Activated CD8-positive, alpha-beta memory T cell treated with anti-CD3 and anti-CD28 coated beads, Interleukin-2, amount 10 ng/mL, durations not matched to agents 7 days and 5 days (primary cell): ENCODE measurements around the gene OR51G1. TPM values are rescaled to one million over a fixed set of nuclear protein-coding genes. Genes with fewer than 3 reads are reported as not detected.
"Not testable (repeated sequence)": the region's sequence is repeated elsewhere in the genome, so short reads cannot be mapped to it uniquely, and the experiment has no call there.

Experiments
- ATAC-seq: fragments of 150-1000 bp; cut with Tn5 transposase; one replicate; pipeline ENCODE4 v1.10.0; 2021; ENCODE audit warnings: moderate library complexity
- CTCF ChIA-PET: fragments of 350-600 bp; sonication (Branson Sonifier 250); formaldehyde crosslinking; loops from one replicate; lab custom pipeline; 2021; ENCODE audit warnings: antibody characterized with exemption; lab: Charles Lee
- DNase-seq: peaks from one replicate; pipeline ENCODE4 v3.0.0-alpha.2; 2020
- H3K27ac Mint-ChIP-seq: one replicate; pipeline ENCODE4 v1.8.0; 2021; ENCODE audit warnings: mild to moderate bottlenecking, mixed read lengths
- H3K27me3 Mint-ChIP-seq: one replicate; pipeline ENCODE4 v1.8.0; 2021; ENCODE audit warnings: mixed read lengths
- H3K36me3 Mint-ChIP-seq: one replicate; pipeline ENCODE4 v1.8.0; 2021; ENCODE audit warnings: mild to moderate bottlenecking, mixed read lengths
- H3K4me1 Mint-ChIP-seq: one replicate; pipeline ENCODE4 v1.8.0; 2021; ENCODE audit warnings: mixed read lengths
- H3K4me3 Mint-ChIP-seq: one replicate; pipeline ENCODE4 v1.8.0; 2021; ENCODE audit warnings: mild to moderate bottlenecking, moderate library complexity, mixed read lengths
- H3K9me3 Mint-ChIP-seq: one replicate; pipeline ENCODE4 v1.8.0; 2022; ENCODE audit warnings: low read depth, mixed read lengths
- total RNA-seq, 2 experiments: library from RNA; stranded (reverse); gene quantifications; one replicate each; pipeline ENCODE4 v1.2.3, GENCODE V29; 2021

The OR51G1 gene, protein sequence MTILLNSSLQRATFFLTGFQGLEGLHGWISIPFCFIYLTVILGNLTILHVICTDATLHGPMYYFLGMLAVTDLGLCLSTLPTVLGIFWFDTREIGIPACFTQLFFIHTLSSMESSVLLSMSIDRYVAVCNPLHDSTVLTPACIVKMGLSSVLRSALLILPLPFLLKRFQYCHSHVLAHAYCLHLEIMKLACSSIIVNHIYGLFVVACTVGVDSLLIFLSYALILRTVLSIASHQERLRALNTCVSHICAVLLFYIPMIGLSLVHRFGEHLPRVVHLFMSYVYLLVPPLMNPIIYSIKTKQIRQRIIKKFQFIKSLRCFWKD
- total RNA-seq = not detected

DNA sequence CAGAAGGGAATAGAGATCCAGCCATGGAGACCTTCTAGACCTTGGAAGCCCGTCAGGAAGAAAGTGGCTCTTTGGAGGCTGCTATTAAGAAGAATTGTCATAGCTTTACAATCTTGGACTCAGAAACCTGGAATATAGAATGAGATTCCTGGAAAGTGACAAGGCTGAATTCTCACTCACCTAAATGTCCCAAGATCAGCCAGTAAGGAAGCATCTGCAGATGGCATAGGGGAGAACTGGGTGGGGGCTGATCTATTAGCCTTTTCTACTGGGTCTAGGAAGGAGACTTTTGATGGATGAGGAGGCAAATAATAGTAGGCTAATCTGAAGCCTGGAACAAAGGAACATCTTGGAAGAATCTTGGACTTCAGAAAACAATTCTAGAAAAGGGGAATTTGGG is at the start of gene OR51G1:
Gene OR51G1 (minus strand): TSS at position 101 of the 400 bp plus-strand sequence. CDS start 0 bp downstream, at position 101.
- H3K4me1 Mint-ChIP-seq = no peaks in the 10 kb centered on the region
- no peaks in the 10 kb centered on the region for H3K9me3 Mint-ChIP-seq
- no peak within 1 kb of the TSS for H3K4me3 Mint-ChIP-seq
- no peaks in the 10 kb centered on the region for H3K36me3 Mint-ChIP-seq
- ATAC-seq = no peak
- no peaks in the 10 kb centered on the region for H3K27me3 Mint-ChIP-seq
- H3K27ac Mint-ChIP-seq = no peak within 1 kb of the TSS
- CTCF ChIA-PET = no interaction called here
- DNase-seq = no peak

DNA sequence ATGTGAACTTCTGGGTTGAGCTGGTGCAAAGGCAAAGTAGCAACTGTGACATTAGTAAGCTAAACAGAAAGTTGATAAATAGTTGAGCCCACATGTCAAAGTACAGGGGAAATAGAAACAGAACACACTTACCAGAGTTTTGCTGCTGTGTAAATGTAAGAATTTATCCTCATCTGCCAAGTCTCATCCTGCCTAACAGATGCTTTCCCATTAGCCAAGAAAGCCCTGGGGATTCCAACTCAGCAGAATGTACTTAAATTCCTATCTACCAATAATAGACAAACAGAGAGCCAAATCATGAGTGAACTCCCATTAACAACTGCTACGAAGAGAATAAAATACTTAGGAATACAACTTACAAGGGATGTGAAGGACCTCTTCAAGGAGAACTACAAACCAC is 38.7 kb upstream of the OR51G1 start:
- Mint-ChIP-seq H3K36me3 (no peaks in the 10 kb centered on the region), H3K4me1 (no peaks in the 10 kb centered on the region), H3K4me3 (no peak overlapping the region), H3K27ac (no peak overlapping the region), H3K9me3 (no peaks in the 10 kb centered on the region), H3K27me3 (no peaks in the 10 kb centered on the region)
- CTCF ChIA-PET = no interaction called here
- DNase-seq (no peak), ATAC-seq (no peak)

DNA sequence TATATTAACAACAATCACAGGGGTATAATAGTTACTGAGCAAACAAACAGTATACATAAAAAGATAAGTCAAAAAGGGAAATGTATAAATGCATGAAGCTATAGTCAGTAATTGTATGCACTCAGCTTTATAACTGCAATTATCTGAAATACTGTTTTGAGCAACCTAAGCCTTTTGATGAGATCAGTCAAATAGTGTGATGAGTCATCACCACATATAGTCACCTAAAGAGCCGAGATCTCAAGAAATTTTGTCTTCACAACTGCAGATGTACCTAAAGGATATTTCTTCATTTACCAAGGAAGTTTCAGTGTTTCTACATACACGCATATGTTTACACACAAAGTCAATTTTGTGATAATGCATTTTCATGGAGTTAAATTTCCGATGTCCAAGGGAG is 36.7 kb upstream of the OR51G1 start:
- ATAC-seq = no peak
- H3K27me3 Mint-ChIP-seq = no peaks in the 10 kb centered on the region
- CTCF ChIA-PET = no interaction called here

GRCh38 chr11:4957396-4957795 is 33.3 kb upstream of the OR51G1 start:
- CTCF ChIA-PET = no interaction called here
- DNase-seq (no peak), ATAC-seq (no peak)
- H3K4me1 Mint-ChIP-seq = no peaks in the 10 kb centered on the region
- H3K36me3 Mint-ChIP-seq = no peaks in the 10 kb centered on the region
- H3K27me3 Mint-ChIP-seq = no peaks in the 10 kb centered on the region
- no peak overlapping the region for H3K27ac Mint-ChIP-seq
- no peak overlapping the region for H3K4me3 Mint-ChIP-seq
- no peaks in the 10 kb centered on the region for H3K9me3 Mint-ChIP-seq

More for the DNA sequence above, 36.7 kb upstream of the OR51G1 start:
- DNase-seq = no peak
- no peak overlapping the region for H3K4me3 Mint-ChIP-seq
- H3K4me1 Mint-ChIP-seq = no peaks in the 10 kb centered on the region
- H3K9me3 Mint-ChIP-seq = no peaks in the 10 kb centered on the region
- H3K36me3 Mint-ChIP-seq = no peaks in the 10 kb centered on the region
- H3K27ac Mint-ChIP-seq = no peak overlapping the region

DNA sequence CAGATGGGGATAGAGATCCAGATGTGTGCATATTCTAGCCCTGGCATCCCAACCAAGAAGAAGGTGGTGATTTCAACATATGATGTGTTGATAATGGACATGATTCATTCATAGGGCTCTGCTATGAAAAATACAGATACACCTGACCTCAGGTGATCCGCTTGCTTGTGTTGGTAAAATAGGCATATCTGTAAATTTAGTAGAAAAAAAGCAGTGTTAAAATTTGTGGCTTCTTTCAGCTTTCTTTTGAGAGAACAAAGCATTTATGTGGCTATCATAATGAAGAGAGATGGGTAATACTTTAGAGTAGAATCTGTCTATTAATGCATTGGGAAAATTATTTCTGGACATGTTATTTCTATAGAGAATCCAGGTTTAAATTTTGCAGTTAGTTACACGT is 31.5 kb upstream of the OR51G1 start, which contains the start of gene OR51A2:
Gene OR51A2 (minus strand): TSS at position 101 of the 400 bp plus-strand sequence. CDS start 0 bp downstream, at position 101.
- H3K36me3 Mint-ChIP-seq, CTCF ChIA-PET, H3K4me1 Mint-ChIP-seq, H3K27ac Mint-ChIP-seq, ATAC-seq, H3K4me3 Mint-ChIP-seq, H3K9me3 Mint-ChIP-seq, H3K27me3 Mint-ChIP-seq, DNase-seq: not testable (repeated sequence)

DNA sequence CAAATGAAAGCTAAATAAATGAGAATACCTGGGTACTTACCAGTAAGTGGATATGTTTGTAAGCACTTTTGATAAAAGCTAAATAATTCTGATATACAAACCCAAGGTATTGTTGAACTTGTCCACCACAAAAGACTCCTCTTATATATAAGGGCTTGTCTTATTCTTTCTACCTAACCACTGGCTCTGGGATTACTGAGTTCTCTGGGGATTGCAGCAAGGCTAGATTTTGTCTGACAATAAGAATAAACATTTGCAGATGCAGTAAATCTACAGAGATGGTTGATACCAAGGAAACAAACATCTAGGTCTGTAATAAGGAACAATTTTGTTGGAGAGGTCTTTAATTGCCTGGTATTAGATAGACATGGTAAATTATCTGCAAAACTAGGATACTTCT is 23.4 kb upstream of the OR51G1 start, which contains the start of gene OR51A4:
Gene OR51A4 (minus strand): TSS at position 101 of the 400 bp plus-strand sequence. CDS start 505 bp downstream, outside the sequence.
- Mint-ChIP-seq H3K9me3 (no peaks in the 10 kb centered on the region), H3K36me3 (no peaks in the 10 kb centered on the region), H3K27ac (no peak within 1 kb of the TSS), H3K4me3 (no peak within 1 kb of the TSS), H3K27me3 (no peaks in the 10 kb centered on the region), H3K4me1 (no peaks in the 10 kb centered on the region)
- ATAC-seq = no peak
- no peak for DNase-seq
- CTCF ChIA-PET = no interaction called here

- Mint-ChIP-seq H3K27ac (no peak overlapping the region), H3K36me3 (no peaks in the 10 kb centered on the region), H3K4me1 (no peaks in the 10 kb centered on the region), H3K4me3 (no peak overlapping the region), H3K9me3 (no peaks in the 10 kb centered on the region), H3K27me3 (no peaks in the 10 kb centered on the region)
- DNase-seq (no peak), ATAC-seq (no peak)
- CTCF ChIA-PET = no interaction called here
Observed at GRCh38 chr11:4936745-4937144, 12.6 kb upstream of the OR51G1 start.

- ATAC-seq (no peak), DNase-seq (no peak)
- CTCF ChIA-PET = no interaction called here
- no peak overlapping the region for H3K27ac Mint-ChIP-seq
- no peak overlapping the region for H3K4me3 Mint-ChIP-seq
- no peaks in the 10 kb centered on the region for H3K36me3 Mint-ChIP-seq
- H3K9me3 Mint-ChIP-seq = no peaks in the 10 kb centered on the region
- H3K4me1 Mint-ChIP-seq = no peaks in the 10 kb centered on the region
- H3K27me3 Mint-ChIP-seq = no peaks in the 10 kb centered on the region
Observed at GRCh38 chr11:4932751-4933150, 8.6 kb upstream of the OR51G1 start.

DNA sequence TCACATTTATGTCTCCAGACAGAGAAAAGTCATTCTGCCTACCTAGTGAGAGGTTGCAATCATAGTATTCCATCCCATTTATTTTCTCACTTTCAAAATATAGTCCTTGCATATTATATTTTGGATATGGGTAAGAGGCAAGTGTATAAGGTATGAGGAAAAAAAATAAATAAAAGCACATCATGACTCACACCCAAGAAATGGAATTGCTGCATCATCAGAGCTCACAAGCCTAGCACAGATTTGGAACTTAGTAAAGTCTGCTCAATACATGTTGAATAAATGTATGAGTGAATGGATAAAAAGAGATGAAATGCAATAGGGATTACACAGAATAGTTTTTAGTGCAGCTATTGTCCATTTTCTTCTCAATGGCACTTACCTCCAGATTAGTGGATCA is 2.5 kb upstream of the OR51G1 start:
- no peaks in the 10 kb centered on the region for H3K27me3 Mint-ChIP-seq
- H3K9me3 Mint-ChIP-seq = no peaks in the 10 kb centered on the region
- CTCF ChIA-PET = no interaction called here
- no peaks in the 10 kb centered on the region for H3K36me3 Mint-ChIP-seq
- ATAC-seq (no peak), DNase-seq (no peak)
- H3K27ac Mint-ChIP-seq = no peak overlapping the region
- H3K4me1 Mint-ChIP-seq = no peaks in the 10 kb centered on the region
- H3K4me3 Mint-ChIP-seq = no peak overlapping the region

GRCh38 chr11:4922304-4922703 is 1.8 kb downstream of the OR51G1 start:
- H3K4me3 Mint-ChIP-seq = no peak overlapping the region
- H3K9me3 Mint-ChIP-seq = no peaks in the 10 kb centered on the region
- no peak overlapping the region for H3K27ac Mint-ChIP-seq
- no peaks in the 10 kb centered on the region for H3K36me3 Mint-ChIP-seq
- CTCF ChIA-PET = no interaction called here
- DNase-seq (no peak), ATAC-seq (no peak)
- no peaks in the 10 kb centered on the region for H3K4me1 Mint-ChIP-seq
- H3K27me3 Mint-ChIP-seq = no peaks in the 10 kb centered on the region

- Mint-ChIP-seq H3K27ac (no peak overlapping the region), H3K4me3 (no peak overlapping the region), H3K36me3 (no peaks in the 10 kb centered on the region), H3K27me3 (no peaks in the 10 kb centered on the region), H3K4me1 (no peaks in the 10 kb centered on the region), H3K9me3 (no peaks in the 10 kb centered on the region)
- DNase-seq (no peak), ATAC-seq (no peak)
- CTCF ChIA-PET = no interaction called here
Observed at GRCh38 chr11:4921796-4922195, 2.3 kb downstream of the OR51G1 start.

DNA sequence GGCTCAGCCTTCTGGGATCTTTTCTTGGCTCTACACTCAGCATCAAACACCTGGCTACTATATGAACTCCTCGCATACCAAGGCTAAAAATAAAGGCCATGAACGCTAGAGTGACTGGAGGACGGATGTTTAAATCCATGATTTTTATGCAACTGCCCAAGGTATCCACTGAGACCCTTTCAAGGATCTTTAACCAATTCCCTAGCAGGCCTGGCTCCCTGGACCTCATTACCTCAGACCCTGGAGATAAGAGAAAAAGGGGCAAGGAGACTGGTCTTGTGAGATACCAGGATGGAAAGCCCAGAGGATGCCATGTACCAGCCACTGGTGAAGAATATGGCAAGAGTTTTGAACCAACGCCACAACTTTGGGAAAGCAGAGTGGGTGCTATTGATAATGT is 4.9 kb downstream of the OR51G1 start, which contains the start of gene OR51G2:
Gene OR51G2 (minus strand): TSS at position 101 of the 400 bp plus-strand sequence. CDS start 3,687 bp downstream, outside the sequence.
- Mint-ChIP-seq H3K9me3 (no peaks in the 10 kb centered on the region), H3K4me1 (no peaks in the 10 kb centered on the region), H3K27me3 (no peaks in the 10 kb centered on the region), H3K27ac (no peak within 1 kb of the TSS), H3K4me3 (no peak within 1 kb of the TSS), H3K36me3 (no peaks in the 10 kb centered on the region)
- no peak for ATAC-seq
- no peak for DNase-seq
- CTCF ChIA-PET = no interaction called here

DNA sequence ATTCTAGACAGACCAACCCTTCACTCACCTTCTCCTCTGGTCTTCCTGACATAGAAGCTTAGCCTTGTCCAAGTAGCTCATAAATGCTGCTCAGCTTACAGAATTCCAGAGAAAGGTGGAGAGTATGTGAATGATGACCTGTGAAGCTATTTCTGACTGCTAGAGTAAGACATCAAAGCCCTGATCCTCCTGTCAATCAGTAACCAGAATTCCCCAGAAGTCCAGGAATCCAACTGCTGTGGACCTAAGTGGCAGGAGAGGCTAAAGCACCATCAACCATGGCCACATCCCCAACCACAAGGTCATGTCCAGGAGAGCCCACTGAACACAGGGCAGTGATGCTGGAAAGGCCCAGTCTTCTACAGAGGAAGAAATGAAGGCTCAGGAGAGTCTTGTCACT is 7.6 kb downstream of the OR51G1 start:
- CTCF ChIA-PET = no interaction called here
- Mint-ChIP-seq H3K4me3 (no peak overlapping the region), H3K36me3 (no peaks in the 10 kb centered on the region)

GRCh38 chr11:4903484-4903883 is 20.7 kb downstream of the OR51G1 start, which contains the start of gene OR51A7:
Gene OR51A7 (plus strand): TSS chr11:4903783. CDS start chr11:4907370, 3,587 bp downstream.
- DNase-seq (no peak), ATAC-seq (no peak)
- H3K27me3 Mint-ChIP-seq = no peaks in the 10 kb centered on the region
- no peaks in the 10 kb centered on the region for H3K36me3 Mint-ChIP-seq
- H3K9me3 Mint-ChIP-seq = no peaks in the 10 kb centered on the region
- no peaks in the 10 kb centered on the region for H3K4me1 Mint-ChIP-seq
- no peak within 1 kb of the TSS for H3K4me3 Mint-ChIP-seq
- CTCF ChIA-PET = no interaction called here
- no peak within 1 kb of the TSS for H3K27ac Mint-ChIP-seq

More for the DNA sequence above, 7.6 kb downstream of the OR51G1 start:
- ATAC-seq (no peak), DNase-seq (no peak)
- no peak overlapping the region for H3K27ac Mint-ChIP-seq
- no peaks in the 10 kb centered on the region for H3K9me3 Mint-ChIP-seq
- no peaks in the 10 kb centered on the region for H3K27me3 Mint-ChIP-seq
- H3K4me1 Mint-ChIP-seq = no peaks in the 10 kb centered on the region
